Measurements from ENCODE around the gene SEPTIN11.

SEPTIN11 gene

GRCh38 chr4:76989391-76990061 is 40.0 kb downstream of the SEPTIN11 start:
- H3K27ac Mint-ChIP-seq (ENCODE audit: low read depth) = peak overlapping the region; percentile 20
- H3K9me3 Mint-ChIP-seq = no peaks in the 10 kb centered on the region
- H3K27me3 Mint-ChIP-seq = no peaks in the 10 kb centered on the region
- peak overlapping the region; percentile 39 for H3K4me3 Mint-ChIP-seq
- peaks cover 64% of the 10 kb centered on the region for H3K4me1 Mint-ChIP-seq
- peaks cover 6% of the 10 kb centered on the region for H3K36me3 Mint-ChIP-seq (ENCODE audit: insufficient read depth)
- ATAC-seq (replicated peaks; ENCODE audit: extremely low read depth, poor library complexity, severe bottlenecking) (peak; percentile 69), DNase-seq (ENCODE audit: low spot score in 2 of 2) (peak; percentile 36 to 41)

GRCh38 chr4:76990288-76991080 is 40.9 kb downstream of the SEPTIN11 start:
- peak overlapping the region; percentile 20 for H3K27ac Mint-ChIP-seq (ENCODE audit: low read depth)
- H3K4me3 Mint-ChIP-seq = peak overlapping the region; percentile 39
- H3K4me1 Mint-ChIP-seq = peaks cover 56% of the 10 kb centered on the region
- no peaks in the 10 kb centered on the region for H3K9me3 Mint-ChIP-seq
- ATAC-seq (replicated peaks; ENCODE audit: extremely low read depth, poor library complexity, severe bottlenecking) = no peak
- DNase-seq (ENCODE audit: low spot score in 2 of 2) = no peak
- H3K36me3 Mint-ChIP-seq (ENCODE audit: insufficient read depth) = peaks cover 6% of the 10 kb centered on the region
- H3K27me3 Mint-ChIP-seq = no peaks in the 10 kb centered on the region

GRCh38 chr4:76991161-76991660 is 41.7 kb downstream of the SEPTIN11 start:
- DNase-seq (ENCODE audit: low spot score in 2 of 2) (no peak), ATAC-seq (replicated peaks; ENCODE audit: extremely low read depth, poor library complexity, severe bottlenecking) (no peak)
- peaks cover 55% of the 10 kb centered on the region for H3K4me1 Mint-ChIP-seq
- peaks cover 3% of the 10 kb centered on the region for H3K36me3 Mint-ChIP-seq (ENCODE audit: insufficient read depth)
- no peaks in the 10 kb centered on the region for H3K27me3 Mint-ChIP-seq
- H3K9me3 Mint-ChIP-seq = no peaks in the 10 kb centered on the region
- H3K27ac Mint-ChIP-seq (ENCODE audit: low read depth) = no peak overlapping the region
- no peak overlapping the region for H3K4me3 Mint-ChIP-seq

GRCh38 chr4:76993787-76994641 is 44.5 kb downstream of the SEPTIN11 start:
- H3K27ac Mint-ChIP-seq (ENCODE audit: low read depth) = no peak overlapping the region
- H3K4me1 Mint-ChIP-seq = peaks cover 46% of the 10 kb centered on the region
- DNase-seq (ENCODE audit: low spot score in 2 of 2) (peak in 1 of 2 donors; percentile 32), ATAC-seq (replicated peaks; ENCODE audit: extremely low read depth, poor library complexity, severe bottlenecking) (peak; percentile 70)
- no peaks in the 10 kb centered on the region for H3K27me3 Mint-ChIP-seq
- H3K36me3 Mint-ChIP-seq (ENCODE audit: insufficient read depth) = peaks cover 14% of the 10 kb centered on the region
- H3K4me3 Mint-ChIP-seq = peak overlapping the region; percentile 57
- H3K9me3 Mint-ChIP-seq = no peaks in the 10 kb centered on the region

GRCh38 chr4:76995776-76996175 is 46.2 kb downstream of the SEPTIN11 start:
- no peaks in the 10 kb centered on the region for H3K27me3 Mint-ChIP-seq
- H3K36me3 Mint-ChIP-seq (ENCODE audit: insufficient read depth) = peaks cover 11% of the 10 kb centered on the region
- no peak overlapping the region for H3K27ac Mint-ChIP-seq (ENCODE audit: low read depth)
- DNase-seq (ENCODE audit: low spot score in 2 of 2) (no peak), ATAC-seq (replicated peaks; ENCODE audit: extremely low read depth, poor library complexity, severe bottlenecking) (no peak)
- H3K4me3 Mint-ChIP-seq = no peak overlapping the region
- H3K9me3 Mint-ChIP-seq = no peaks in the 10 kb centered on the region
- H3K4me1 Mint-ChIP-seq = peaks cover 34% of the 10 kb centered on the region

GRCh38 chr4:76996445-76996844 is 46.9 kb downstream of the SEPTIN11 start:
- Mint-ChIP-seq H3K36me3 (ENCODE audit: insufficient read depth) (peaks cover 11% of the 10 kb centered on the region), H3K4me3 (no peak overlapping the region), H3K27me3 (no peaks in the 10 kb centered on the region), H3K9me3 (no peaks in the 10 kb centered on the region), H3K27ac (ENCODE audit: low read depth) (no peak overlapping the region), H3K4me1 (peaks cover 28% of the 10 kb centered on the region)
- DNase-seq (ENCODE audit: low spot score in 2 of 2) (no peak), ATAC-seq (replicated peaks; ENCODE audit: extremely low read depth, poor library complexity, severe bottlenecking) (no peak)

- DNase-seq (ENCODE audit: low spot score in 2 of 2) (no peak), ATAC-seq (replicated peaks; ENCODE audit: extremely low read depth, poor library complexity, severe bottlenecking) (no peak)
- peaks cover 24% of the 10 kb centered on the region for H3K4me1 Mint-ChIP-seq
- no peaks in the 10 kb centered on the region for H3K27me3 Mint-ChIP-seq
- H3K36me3 Mint-ChIP-seq (ENCODE audit: insufficient read depth) = peaks cover 11% of the 10 kb centered on the region
- no peaks in the 10 kb centered on the region for H3K9me3 Mint-ChIP-seq
- H3K27ac Mint-ChIP-seq (ENCODE audit: low read depth) = no peak overlapping the region
- H3K4me3 Mint-ChIP-seq = no peak overlapping the region
Measured at GRCh38 chr4:76997077-76997476, 47.5 kb downstream of the SEPTIN11 start.

- H3K36me3 Mint-ChIP-seq (ENCODE audit: insufficient read depth) = peaks cover 12% of the 10 kb centered on the region
- H3K27ac Mint-ChIP-seq (ENCODE audit: low read depth) = no peak overlapping the region
- H3K9me3 Mint-ChIP-seq = no peaks in the 10 kb centered on the region
- ATAC-seq (replicated peaks; ENCODE audit: extremely low read depth, poor library complexity, severe bottlenecking) = no peak
- no peaks in the 10 kb centered on the region for H3K27me3 Mint-ChIP-seq
- H3K4me3 Mint-ChIP-seq = no peak overlapping the region
- DNase-seq (ENCODE audit: low spot score in 2 of 2) = no peak
- peaks cover 22% of the 10 kb centered on the region for H3K4me1 Mint-ChIP-seq
Measured at GRCh38 chr4:76997532-76997931, 48.0 kb downstream of the SEPTIN11 start.

GRCh38 chr4:76998251-76998901 is 48.8 kb downstream of the SEPTIN11 start:
- ATAC-seq (replicated peaks; ENCODE audit: extremely low read depth, poor library complexity, severe bottlenecking) (no peak), DNase-seq (ENCODE audit: low spot score in 2 of 2) (no peak)
- Mint-ChIP-seq H3K4me1 (peaks cover 15% of the 10 kb centered on the region), H3K9me3 (no peaks in the 10 kb centered on the region), H3K4me3 (no peak overlapping the region), H3K27me3 (no peaks in the 10 kb centered on the region), H3K27ac (ENCODE audit: low read depth) (no peak overlapping the region), H3K36me3 (ENCODE audit: insufficient read depth) (peaks cover 12% of the 10 kb centered on the region)
